Measurements from ENCODE around the gene HOMER2.

DNA sequence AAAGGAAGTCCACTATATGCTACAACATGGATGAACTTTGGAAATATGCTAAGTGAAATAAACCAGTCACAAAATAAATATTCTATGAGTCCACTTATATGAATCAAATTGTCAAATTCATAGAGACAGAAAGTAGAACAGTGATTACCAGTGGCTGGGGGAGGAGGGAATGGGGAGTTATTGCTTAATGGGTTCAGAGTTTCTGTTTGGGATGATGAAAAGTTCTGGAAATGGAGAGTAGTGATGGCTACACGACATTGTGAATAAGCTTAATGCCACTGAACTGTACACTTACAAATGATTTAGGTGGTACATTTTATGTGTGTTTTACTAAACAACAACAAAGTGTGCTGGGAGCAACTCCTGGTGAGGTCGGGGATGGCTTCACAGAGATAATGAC lies 38.1 kb downstream of the HOMER2 start:
- TF ChIP-seq, protein P1, sequence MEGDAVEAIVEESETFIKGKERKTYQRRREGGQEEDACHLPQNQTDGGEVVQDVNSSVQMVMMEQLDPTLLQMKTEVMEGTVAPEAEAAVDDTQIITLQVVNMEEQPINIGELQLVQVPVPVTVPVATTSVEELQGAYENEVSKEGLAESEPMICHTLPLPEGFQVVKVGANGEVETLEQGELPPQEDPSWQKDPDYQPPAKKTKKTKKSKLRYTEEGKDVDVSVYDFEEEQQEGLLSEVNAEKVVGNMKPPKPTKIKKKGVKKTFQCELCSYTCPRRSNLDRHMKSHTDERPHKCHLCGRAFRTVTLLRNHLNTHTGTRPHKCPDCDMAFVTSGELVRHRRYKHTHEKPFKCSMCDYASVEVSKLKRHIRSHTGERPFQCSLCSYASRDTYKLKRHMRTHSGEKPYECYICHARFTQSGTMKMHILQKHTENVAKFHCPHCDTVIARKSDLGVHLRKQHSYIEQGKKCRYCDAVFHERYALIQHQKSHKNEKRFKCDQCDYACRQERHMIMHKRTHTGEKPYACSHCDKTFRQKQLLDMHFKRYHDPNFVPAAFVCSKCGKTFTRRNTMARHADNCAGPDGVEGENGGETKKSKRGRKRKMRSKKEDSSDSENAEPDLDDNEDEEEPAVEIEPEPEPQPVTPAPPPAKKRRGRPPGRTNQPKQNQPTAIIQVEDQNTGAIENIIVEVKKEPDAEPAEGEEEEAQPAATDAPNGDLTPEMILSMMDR (IDR thresholded peaks at IDR 0.05) = no peak
- no peak for TF ChIP-seq POLR2AphosphoS5 (IDR thresholded peaks at IDR 0.05)
